ENCODE results near the gene PKD1L1.

PKD1L1 gene

DNA sequence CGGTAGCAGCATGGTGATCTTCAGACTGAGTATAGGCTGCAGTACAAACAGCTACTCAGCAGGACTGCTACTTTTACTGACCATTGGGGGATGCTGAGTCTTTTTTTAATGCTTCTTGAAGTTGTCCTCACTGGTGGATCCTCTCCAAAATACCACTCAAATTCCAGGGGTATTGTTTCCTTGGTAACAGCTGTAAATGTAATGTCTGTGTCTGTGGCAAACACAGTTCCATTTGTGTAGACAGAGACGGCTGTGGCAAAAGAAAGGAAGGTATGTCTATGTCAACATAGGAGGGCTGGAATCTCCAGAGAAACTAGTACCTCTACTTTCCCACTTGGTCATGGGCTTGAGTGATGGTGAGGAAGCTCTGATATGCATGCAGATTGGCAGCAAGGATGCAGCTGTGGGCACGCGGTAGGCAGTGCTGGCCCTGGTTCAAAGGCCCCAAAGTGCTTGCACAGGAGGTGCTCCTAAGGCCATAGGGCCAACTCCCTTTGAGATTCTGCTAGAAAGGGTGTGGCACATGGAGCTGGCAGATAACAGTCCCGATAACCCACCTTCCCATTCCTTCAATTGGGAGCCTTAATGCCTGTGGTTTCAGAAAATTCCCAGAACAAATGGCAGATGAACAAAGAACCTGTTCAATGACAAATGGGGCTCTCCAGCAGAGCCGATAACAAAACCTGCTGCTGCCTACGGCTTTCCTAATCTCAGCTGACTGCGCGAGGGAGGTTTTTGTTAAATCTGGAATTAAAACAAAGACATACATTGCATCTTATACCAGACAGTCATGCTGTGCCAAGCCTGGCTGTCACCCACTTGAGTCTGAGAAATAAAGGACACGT is 43.0 kb downstream of the PKD1L1 start:
- DNase-seq (ENCODE audit: low read depth in 2 of 3, low spot score in 1 of 3): no peak

DNA sequence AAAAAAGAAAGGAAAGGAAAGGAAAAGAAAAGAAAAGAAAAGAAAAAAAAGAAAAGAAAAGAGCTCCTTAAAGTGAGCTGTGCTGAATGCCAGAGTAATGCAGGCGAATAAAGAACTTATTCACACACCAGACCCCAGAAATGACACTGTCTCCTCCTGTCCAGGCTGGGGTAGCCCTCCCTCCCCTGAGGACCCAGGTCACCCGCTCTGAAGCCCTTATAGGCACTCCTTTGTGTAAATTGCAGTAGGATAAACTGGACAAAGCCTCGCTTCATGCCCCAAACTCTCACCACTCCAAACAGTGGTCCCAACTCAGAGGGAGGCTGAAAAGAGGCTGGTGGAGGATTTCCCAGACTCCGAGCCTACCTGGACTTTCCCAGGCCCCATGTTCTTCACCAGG is 46.3 kb downstream of the PKD1L1 start:
- DNase-seq (ENCODE audit: low read depth in 2 of 3, low spot score in 1 of 3): no peak

DNA sequence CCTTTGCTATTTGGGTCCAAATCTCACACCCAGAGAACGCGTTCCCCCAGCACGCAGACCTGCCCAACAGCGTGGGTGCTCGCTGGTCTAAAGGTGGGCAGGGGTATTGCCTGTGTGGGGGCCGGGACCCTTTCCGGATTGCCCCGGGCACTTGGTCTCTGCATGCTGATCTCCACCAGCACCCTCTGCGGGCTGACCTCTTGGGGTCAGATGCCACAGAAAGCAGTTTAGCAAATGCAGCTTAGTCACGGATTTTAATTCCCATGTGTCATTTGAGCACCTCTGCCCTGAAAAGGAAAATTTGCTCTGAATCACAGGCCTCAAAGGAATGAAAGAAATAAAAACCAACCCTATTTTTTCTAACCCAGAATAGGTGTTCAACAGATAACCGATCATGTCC is 46.7 kb downstream of the PKD1L1 start:
- no peak for DNase-seq (ENCODE audit: low read depth in 2 of 3, low spot score in 1 of 3)

DNA sequence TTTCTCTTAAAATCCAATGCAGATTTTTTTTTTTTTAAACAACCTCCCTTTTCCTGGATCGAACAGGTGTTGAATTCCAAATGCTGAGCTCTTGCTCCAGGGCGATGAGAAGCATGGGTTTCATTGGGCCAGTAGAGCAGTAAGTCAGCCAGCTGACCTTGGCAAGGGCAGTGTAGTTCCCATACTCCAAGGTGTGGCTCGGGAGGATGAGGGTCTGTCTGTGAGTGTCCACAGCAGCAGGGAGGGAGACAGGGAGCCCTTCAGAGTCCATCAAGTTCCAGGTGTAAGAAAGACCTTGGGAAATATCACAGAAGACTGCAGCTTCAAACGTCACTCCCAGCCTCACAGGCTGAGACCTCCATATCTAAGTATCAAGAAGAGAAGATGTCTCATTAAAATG is 50.4 kb downstream of the PKD1L1 start:
- no peak for DNase-seq (ENCODE audit: low read depth in 2 of 3, low spot score in 1 of 3)

DNA sequence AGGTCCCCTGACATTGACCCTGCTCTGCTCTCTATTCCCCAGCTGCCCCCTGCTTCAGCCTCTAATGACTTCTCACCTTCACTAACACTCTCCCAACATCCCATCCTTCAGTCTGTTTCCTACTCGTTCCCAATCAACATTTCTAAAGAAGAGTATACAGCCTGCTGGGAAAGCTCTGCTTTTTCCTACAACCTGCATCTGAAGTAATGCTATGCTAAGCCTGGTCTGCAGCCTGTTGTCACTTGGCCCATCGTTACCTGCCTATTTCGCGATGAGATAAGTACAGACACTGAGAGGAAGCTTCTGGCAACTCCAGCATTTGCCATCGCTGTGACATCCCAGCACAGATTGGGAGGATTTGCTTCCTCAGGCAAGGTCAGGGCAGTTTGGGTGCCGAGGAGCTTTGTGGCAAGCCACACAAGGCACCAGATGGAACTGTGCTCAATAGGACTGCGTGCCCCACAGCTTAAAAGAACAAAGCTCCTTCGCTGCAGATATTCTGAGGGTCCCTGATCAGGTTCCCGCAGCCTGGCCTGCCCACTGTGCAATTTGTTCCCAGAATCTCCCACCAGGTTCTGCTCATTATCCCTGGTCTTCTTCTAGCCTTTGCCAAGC is 51.4 kb downstream of the PKD1L1 start:
- no peak for DNase-seq (ENCODE audit: low read depth in 2 of 3, low spot score in 1 of 3)

DNA sequence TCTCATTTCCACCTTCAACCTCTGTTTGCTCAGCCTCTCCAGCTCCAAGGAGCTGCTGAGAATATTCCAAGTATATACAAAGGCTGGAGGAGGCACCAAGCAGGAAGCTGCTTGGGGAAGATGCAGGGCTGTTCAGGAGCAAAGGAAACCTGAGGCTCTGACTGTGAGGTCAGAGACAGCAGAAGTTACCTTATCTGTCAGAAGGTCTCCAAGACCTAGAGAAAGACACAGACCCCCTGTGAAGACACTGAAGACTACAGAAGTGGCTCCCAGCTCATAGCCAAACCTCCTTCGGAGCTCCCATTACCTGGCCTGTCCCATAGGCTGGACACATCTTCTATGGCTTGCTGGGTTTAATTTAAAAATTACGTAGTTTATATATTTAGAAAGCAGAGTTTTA is 53.2 kb downstream of the PKD1L1 start:
- DNase-seq (ENCODE audit: low read depth in 2 of 3, low spot score in 1 of 3): no peak

DNA sequence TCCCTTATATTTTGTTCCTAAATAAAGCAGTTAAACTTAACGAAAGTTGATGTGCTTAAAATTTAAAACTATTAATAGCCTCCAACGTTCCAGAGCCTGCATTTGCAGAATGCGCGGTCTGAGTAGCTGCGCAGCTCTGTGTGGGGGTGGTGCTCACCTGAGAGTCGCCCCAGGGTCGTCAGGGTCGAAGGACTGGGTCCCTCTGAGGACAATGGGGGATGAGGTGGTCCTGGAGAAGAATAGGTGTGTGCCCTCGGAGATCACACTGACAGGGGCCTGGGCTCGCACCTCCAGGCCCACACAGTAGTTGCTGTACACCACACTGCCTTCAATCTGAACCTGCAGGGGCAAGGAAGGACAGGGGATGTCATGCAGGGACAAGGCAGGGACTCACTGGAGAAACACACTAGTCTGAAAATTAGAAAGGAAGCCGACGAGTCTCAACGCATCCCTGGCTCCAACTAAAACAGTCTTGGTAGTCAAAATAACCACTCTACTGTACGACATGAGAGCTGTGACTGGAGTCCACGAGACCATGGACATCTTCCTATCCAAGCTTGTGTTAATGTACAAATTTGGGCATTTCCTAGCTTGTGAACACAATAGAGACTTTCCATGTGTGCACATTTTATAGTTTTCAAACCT is 54.4 kb downstream of the PKD1L1 start:
- DNase-seq (ENCODE audit: low read depth in 2 of 3, low spot score in 1 of 3): no peak

DNA sequence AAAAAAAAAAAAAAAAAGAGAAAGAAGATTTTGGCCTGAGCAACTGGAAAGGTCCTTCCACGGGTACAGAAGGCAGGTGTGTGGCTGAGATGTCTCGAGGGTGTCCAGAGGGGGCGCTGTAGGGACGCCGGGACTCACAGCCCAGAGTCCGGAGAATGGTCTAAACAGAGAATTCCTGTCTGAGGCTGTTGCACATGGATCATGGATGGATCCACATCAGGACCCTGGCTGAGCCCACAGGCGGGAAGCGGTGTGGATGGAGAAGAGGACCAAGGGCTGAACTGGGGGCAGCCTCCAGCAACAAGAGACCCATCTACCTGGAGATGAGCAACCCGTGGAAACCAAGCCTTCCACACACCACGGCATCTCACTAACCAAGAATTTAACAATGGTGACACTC is 55.0 kb downstream of the PKD1L1 start:
- no peak for DNase-seq (ENCODE audit: low read depth in 2 of 3, low spot score in 1 of 3)

DNA sequence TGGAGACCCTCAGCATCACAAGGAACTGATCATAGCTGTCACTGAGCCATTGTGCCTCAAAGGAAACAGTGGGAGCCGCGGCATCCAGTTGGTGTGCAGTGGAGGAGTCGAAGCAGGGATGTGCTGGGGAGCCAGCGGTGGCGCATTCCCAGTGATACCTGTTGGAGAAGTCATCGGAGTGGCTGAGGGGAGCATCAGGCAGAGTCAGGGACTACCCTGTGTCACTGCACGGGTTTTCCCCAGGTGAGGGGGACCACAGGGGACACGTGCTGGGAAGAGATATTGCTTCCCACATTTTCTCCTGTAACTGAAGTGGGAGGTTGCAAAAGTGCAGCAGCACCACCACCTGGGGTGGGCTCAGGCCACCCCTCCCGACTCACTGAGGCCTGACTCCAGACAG is 57.7 kb downstream of the PKD1L1 start:
- no peak for DNase-seq (ENCODE audit: low read depth in 2 of 3, low spot score in 1 of 3)

DNA sequence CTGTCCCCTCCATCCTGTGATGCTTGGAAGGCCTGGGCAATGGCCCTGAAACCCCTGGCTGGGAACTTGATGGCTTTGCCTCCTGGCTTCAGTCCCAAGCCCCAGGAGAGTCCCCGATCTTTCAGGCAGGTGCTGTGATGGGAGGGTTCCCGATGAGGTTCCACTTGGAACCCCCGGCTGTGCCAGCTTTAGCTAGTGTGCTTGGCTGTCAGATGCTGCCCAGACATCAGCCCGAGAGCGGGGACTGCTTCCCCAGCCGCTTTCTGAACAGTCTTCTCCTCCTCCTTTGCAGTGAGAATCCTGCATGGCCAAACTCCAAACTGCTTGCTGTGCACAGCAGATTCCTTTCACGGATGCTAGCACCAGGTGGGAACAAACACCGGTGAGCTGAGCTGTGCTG is 58.1 kb downstream of the PKD1L1 start:
- DNase-seq (ENCODE audit: low read depth in 2 of 3, low spot score in 1 of 3): no peak

DNA sequence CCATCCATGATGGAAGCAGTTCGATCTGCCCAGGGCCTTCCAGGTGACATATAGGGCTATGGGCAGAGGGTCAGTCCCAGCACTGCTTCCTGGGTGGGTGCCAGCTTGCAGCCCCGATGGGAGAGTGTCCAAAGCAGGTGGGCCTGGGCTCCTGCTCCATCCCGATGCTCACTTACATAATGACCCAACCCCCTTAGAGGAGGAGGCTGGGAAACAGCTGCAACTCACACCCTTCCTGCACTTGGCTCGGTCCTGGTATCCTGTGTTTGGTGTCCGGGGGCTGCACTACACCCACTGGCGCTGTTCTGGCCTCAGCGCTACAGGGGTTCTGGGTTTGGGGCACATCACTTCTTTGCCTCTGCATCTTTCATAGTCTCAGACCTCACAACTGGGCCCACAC is 58.5 kb downstream of the PKD1L1 start:
- no peak for DNase-seq (ENCODE audit: low read depth in 2 of 3, low spot score in 1 of 3)

DNA sequence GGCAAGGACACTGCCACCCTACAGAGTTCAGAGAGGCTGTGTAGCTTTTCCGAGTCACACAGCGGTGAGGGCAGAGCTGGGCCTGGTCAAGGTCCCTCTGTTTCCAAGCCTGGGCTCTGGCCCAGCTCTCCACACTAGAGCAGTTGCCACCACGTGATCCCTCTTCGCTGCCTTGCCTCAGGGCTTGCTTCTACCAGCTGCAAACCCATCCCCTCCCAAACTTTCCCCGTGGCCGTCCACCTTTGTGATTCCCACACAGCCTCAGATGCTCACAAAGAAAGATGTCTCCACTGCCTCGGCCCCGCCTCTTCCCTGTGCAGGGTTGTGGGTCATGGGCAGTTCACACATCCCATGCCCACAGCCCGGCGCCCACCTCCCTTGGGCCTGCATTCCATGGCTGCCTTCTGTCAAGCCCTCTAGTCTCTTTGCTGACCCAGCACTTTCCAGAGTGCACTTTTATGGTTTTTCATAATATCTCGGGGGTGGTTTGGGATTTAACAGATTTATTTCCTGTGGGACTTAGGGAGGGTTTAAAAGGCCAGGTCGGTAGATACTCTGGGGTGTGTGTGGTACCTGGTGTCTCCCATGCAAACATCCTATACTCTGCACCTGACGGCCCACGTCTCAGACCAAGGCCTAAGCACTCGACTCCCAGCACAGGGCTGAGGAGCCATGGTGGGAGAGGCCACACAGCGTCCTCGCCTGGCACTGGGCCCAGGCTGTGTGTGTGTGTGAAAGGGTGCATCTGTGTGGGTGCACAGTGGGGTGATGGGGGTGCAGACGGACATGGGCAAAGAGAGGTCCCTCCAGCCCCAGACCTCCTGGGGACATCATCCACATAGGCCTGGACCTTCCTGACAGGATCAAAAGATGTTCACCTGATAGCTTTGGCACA is 59.6 kb downstream of the PKD1L1 start:
- DNase-seq (ENCODE audit: low read depth in 2 of 3, low spot score in 1 of 3): no peak

DNA sequence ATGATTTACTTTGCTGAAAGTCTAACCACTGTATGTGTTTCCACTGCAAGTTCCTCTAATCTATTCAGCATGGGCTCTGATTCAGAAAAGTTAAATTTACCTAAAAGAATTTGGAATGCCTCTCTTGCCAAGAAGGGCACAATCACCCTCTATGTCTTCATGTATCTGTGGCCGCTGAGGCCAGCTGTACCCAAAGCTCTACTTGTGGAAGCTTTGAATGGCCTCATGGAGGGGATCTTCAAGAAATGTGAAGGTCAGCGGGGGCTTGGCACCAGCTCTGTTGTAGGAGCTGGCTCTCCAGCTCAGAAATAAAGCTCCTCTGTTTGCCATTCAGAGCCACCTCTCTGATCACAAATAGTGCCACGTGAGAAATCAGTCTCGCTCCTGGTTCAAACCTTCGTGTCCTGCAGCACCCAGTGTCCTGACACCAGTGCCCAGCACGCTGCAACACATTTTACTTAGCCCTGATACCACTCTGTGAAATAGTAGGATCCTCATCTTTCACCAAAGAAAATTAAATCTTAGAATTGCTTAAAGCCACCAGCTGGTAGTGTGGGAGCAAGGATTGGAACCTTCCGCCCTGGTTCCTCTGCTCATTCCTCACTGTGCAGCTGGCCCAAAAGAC is 61.1 kb downstream of the PKD1L1 start:
- DNase-seq (ENCODE audit: low read depth in 2 of 3, low spot score in 1 of 3): no peak

DNA sequence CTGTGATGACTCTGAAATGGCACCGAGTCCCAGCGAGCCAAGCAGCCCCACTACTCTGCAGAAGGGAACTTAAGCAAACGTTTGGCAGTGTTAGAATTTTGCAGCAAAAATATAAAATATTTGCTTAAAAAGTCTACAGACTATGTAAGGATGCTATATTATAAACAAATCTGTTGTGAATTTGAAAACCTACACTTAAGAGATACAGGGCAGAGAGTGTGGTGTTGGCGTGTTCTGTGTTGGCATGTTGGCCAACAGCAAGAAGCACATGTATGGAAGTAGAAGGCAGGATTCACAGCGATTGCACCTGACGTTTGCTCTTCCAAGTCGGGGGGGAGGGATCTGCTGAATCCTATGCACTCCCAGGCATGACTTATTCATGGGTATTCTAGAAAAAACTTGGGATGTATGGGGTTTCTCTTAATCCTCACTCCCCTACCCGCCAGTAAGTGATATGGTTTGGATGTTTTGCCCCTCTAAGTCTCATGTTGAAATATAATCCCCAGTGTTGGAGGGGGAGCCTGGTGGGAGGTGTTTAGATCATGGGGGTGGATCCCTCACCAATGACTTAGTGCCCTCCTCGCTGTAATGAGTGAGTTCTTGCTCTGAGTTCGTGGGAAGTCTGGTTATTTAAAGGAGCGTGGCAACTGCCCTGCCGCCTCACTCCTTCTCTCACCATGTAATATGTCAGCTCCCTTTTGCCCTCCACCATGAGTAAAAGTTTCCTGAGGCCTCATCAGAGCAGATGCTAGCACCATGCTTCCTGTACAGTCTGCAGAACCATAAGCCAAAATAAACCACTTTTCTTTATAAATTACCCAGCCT is 62.1 kb downstream of the PKD1L1 start:
- DNase-seq (ENCODE audit: low read depth in 2 of 3, low spot score in 1 of 3): no peak

DNA sequence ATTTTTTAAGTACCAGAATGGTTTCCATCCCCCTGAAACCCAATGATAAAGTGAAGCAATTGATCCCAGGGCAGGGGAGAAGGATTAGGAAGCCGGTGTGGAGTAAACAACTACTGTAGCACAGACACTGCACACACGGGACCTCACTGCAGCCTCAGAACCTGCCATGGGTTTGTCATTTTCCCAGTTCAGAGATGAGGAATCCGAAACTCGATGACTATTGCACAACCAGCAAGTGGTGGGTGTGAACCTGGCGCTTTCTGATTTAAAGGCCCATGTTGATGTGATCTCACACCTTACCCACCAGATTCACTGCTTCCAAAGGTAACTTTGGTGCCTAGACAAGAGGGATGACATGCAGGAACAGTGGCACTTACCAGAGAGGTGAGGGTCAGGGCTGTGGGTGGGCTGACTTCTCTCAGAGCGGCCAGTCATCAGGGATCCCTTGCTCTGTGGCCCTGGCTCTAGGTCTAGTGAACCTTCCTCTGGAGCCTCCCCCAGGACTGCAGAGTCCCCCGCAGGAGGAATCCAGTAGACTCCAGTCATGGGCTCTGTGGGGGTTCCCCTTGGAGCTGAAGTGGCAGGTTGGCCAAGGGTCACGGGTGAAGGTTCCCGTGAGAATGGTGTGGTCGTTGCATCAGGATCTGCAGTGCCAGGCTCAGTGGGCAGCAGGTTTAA is 62.8 kb downstream of the PKD1L1 start:
- peak in 2 of 3 donors; percentile 8 to 11 for DNase-seq (ENCODE audit: low read depth in 2 of 3, low spot score in 1 of 3)

DNA sequence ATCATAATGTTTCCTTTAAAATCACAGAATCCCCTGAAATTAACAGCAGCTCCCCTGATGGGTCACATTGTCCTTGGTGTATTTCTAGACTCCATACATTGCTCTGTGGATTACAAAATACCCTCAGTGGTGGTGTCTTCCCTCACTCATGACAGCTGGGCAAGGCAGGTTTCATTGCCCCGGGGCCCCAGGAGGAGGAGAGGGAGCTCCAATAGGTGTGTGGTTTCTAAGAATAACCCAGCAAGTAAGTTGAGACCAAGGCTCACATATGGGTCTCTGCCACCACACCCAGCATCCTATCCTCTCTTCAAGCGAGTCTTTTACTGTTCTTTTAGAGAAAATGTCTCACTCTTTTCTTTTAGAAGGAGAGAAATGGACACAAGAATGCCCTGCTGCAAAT is 63.6 kb downstream of the PKD1L1 start:
- no peak for DNase-seq (ENCODE audit: low read depth in 2 of 3, low spot score in 1 of 3)

DNA sequence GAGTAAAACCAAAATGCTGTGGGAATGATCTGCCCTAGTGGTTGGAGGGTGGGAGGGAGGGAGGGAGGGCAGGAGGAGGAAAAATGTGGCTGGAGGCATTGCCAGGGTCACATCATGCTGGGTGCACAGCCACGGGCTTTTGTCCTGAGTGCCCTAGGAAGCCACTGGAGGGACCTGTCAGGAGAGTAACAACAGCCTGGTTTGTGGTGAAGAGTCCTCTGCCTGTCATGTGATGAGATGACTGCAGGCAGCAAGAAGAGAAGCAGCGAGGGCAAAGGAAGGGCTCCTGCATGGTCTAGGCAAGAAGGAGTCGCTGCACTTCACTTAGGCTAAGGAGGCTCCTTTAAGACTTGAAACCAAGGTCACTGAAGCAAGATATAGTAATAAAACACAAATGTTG is 65.6 kb downstream of the PKD1L1 start:
- DNase-seq (ENCODE audit: low read depth in 2 of 3, low spot score in 1 of 3): no peak

DNA sequence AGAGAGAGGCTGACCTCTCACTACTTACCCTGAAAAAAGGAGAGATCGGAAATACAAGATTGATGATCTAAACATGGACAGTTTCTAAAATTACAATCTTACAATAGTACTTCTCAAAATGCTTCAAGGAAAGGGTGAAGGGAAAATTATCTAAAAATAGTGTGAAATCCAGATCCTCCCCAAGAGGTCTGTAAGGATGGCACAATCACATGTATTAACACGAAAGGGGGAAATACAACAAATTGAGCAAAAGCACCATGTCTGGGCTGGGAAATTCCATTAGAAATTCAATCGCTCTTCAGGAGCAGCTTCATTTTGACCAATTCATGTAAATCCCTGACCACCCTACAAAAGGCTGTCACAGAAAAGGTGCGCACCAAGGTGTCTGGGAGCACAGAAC is 67.0 kb downstream of the PKD1L1 start:
- no peak for DNase-seq (ENCODE audit: low read depth in 2 of 3, low spot score in 1 of 3)

DNA sequence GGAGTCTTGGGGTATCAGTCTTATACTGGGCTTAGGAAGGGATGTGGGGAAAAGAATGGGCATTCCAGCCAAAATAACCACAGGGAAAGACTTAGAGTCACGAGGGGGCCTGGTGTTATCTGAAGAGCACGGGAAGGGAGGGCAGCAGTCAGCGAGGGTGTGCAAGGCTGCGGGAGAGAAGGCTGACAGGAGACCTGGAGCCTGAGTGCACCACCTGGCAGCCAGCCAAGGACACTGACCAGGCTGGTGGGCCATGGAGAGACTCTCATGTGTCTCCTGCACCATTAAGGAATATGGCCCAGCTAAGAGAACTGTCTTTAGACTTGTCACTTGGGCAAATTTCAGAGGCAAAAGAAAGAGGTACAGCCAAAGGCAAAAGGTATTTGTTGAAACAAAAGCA is 69.6 kb downstream of the PKD1L1 start:
- no peak for DNase-seq (ENCODE audit: low read depth in 2 of 3, low spot score in 1 of 3)

DNA sequence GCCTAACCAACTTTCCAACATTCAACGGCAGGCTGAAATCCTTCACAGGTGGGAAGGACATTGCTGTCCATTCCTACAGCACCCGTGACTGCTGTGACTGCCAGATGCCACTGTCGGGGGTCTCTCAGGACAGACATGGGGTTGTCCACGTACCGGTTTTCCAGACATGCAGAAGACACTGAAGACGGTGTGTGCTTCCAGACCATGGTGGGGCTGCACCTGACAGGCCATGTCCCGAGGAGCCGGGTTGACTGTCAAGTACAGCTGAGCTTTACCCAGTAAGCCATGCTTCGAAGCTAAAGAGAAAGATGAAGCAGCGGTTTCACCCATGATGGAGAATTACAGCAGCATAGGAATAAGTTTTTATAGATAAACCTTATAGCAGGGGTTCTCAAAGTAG is 70.9 kb downstream of the PKD1L1 start:
- DNase-seq (ENCODE audit: low read depth in 2 of 3, low spot score in 1 of 3): no peak

Data from stimulated activated CD4-positive, alpha-beta T cell treated with anti-CD3 and anti-CD28 coated beads, Interleukin-12 subunit alpha, Interleukin-12 subunit beta, amount 100 ng/mL, for 48 hours (primary cell).